ENCODE measurements around the gene JOSD1. TPM values are rescaled to one million over a fixed set of nuclear protein-coding genes. Genes with fewer than 3 reads are reported as not detected.

Gene JOSD1
- total and polyA plus RNA-seq, 9 of the 15 experiments (the other 6 are each of a cell fraction or from before 2014, with no cell fraction given), result 8.9 to 39.1 (median 30.4) TPM

- TF ChIP-seq ZBTB12 (CRISPR knock-in tag; IDR thresholded peaks at IDR 0.05), result no peak
- TF ChIP-seq ATF2 (CRISPR knock-in tag; IDR thresholded peaks at IDR 0.05), result no peak
- TF ChIP-seq SAP30 (IDR thresholded peaks at IDR 0.05; ENCODE audit: borderline replicate concordance, insufficient read depth, low read depth, low read length, poor library complexity, severe bottlenecking), result peak; percentile 89
- TF ChIP-seq BACH1 (tag; IDR thresholded peaks at IDR 0.05), result no peak
- peak; percentile 93 for TF ChIP-seq POLR2A (conservative IDR thresholded peaks at IDR 0.05)
- TF ChIP-seq PPARD (CRISPR knock-in tag; IDR thresholded peaks at IDR 0.05), result no peak
- TF ChIP-seq TARDBP (IDR thresholded peaks at IDR 0.05), result peak; percentile 28; the same call in 1 of the 2 replicates
- TF ChIP-seq BRF1 (IDR thresholded peaks at IDR 0.05; ENCODE audit: borderline replicate concordance, extremely low read depth, insufficient read length), result no peak
- peak; percentile 85; the same call in 1 of the 2 replicates for TF ChIP-seq XRCC5 (IDR thresholded peaks at IDR 0.05; ENCODE audit: low read depth, low read length)
- 0 out of 2 replicates have a peak, but pooled peaks have one; percentile 30 for TF ChIP-seq MXI1 (IDR thresholded peaks at IDR 0.05; ENCODE audit: low read depth, low read length)
- TF ChIP-seq CCNT2 (IDR thresholded peaks at IDR 0.05; ENCODE audit: borderline replicate concordance, extremely low read depth, insufficient read length, low read depth, low read length), result peak; percentile 81
- peak; percentile 98 for TF ChIP-seq NKRF (IDR thresholded peaks at IDR 0.05; ENCODE audit: borderline replicate concordance)
- TF ChIP-seq ETS1 (conservative IDR thresholded peaks at IDR 0.05; ENCODE audit: control insufficient read depth, low read depth, low read length), result peak; percentile 49
- TF ChIP-seq JUN (IDR thresholded peaks at IDR 0.05; ENCODE audit: borderline replicate concordance, low read depth, low read length), result peak; percentile 38; the same call in 1 of the 2 replicates
- no peak for TF ChIP-seq JUN (CRISPR knock-in tag; IDR thresholded peaks at IDR 0.05; ENCODE audit: borderline replicate concordance)
- no peak for TF ChIP-seq GTF2B (IDR thresholded peaks at IDR 0.05; ENCODE audit: extremely low read depth, insufficient read length)
- TF ChIP-seq SRSF9 (IDR thresholded peaks at IDR 0.05; ENCODE audit: borderline replicate concordance, low read depth, low read length), result no peak
- TF ChIP-seq CBFA2T2 (conservative IDR thresholded peaks at IDR 0.05), result no peak
- peak in 1 of 2 experiments; percentile 42; a peak in 1 of 4 replicates for TF ChIP-seq TBL1XR1 (IDR thresholded peaks at IDR 0.05; ENCODE audit: low read length in 2 of 2)
These were observed 19.0 kb downstream of the JOSD1 start, which contains the start of gene TOMM22 (continued) for GRCh38 chr22:38681582-38682335.

Data from K562 (cell line).